GM19193 (cell line): ENCODE data around the gene XPR1.

Experiments
- POLR2A ChIP-seq: IDR thresholded peaks from 4 replicates; pipeline ENCODE4 v1.6.1; 2011; ENCODE audit not compliant: insufficient read depth, insufficient read length; ENCODE audit errors: extremely low read depth

XPR1 gene

DNA sequence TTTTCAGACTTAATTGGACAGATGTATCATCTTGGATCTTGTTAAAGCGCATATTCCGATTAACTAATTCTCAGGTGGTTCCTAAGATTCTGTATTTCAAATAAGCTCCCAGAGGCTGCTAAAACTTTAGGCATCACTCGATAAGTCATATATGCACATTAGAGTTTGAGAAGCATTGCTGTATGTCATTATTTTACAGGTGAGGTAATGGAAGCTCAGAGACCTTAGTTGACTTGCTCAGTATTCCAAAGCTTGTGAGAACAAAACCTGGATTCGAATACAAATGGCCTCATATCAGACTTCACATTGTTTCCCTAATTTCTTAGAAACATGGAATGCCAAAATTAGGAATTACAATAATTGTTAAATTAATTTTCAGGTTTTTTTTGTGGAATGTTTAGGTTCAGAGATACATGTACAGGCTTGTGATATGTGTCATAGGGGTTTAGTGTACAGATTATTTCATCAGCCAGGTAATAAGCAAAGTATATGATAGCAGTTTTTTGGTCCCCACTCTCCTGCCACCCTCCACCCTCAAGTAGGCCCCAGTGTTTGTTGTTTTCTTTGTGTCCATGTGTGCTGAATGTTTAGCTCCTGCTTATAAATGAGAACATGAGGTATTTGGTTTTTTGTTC, 96.8 kb downstream of the XPR1 start:
- no peak for TF ChIP-seq POLR2A

- no peak for TF ChIP-seq POLR2A
Measured at GRCh38 chr1:180731131-180731530, 99.3 kb downstream of the XPR1 start.

DNA sequence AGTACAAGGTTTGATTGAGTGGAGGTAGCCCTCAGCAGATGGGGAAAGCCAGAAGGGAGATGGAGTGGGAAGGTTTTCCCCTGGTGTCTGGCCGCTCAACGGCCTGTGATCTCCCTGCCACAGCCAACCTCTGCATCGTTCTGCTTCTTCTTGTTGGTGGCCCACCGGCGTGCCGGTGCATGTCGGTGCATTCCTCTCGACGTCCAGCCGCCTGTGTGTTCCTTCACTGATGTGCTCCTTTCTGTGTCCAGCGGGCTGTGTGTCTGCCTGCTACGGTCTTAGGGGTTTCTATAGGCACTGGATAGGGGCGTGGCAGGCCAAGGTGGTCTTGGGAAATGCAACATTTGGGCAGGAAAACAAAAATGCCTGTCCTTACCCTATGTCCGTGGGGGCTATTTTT, 101.0 kb downstream of the XPR1 start:
- TF ChIP-seq POLR2A, result no peak

- no peak for TF ChIP-seq POLR2A
Measured at GRCh38 chr1:180734366-180734765, 102.5 kb downstream of the XPR1 start.

DNA sequence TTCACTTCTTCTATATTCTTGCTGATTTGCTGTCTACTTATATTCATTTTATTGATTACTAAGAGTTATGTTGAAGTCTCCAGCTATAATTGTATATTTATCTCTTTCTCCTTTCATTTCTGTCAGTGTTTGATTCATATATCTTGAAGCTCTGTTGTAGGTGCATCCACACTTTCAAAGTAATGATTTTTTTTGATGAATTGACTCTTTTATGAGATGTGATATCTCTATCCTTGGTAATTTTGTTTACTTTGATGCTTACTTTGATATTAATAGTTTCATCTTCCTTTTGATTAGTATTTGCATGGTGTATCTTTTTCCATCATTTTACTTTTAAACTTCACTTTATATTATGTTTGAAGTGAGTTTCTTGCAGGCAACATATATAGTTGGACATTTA, 110.8 kb downstream of the XPR1 start:
- TF ChIP-seq POLR2A, result no peak

- no peak for TF ChIP-seq POLR2A
Measured at GRCh38 chr1:180743868-180744267, 112.0 kb downstream of the XPR1 start.

- TF ChIP-seq POLR2A, result no peak
Measured at GRCh38 chr1:180745098-180745497, 113.3 kb downstream of the XPR1 start.

DNA sequence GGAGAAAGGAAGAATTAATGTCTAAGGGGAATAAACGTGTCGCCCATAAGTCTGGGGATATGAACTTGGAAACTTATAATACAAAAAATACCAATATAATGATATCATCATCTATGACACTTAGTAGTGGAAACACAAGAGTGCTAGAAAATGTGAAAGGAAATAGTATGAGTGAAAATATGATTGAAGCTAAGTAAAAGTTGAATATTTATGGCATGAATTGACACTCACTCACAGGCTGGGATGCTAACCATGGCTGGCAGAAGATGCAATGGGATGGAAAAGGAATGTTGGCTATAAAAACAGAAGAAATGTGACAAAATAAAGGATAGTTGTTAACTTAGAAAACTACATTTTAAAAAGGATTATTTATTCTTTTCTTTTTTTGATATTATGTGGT, 120.1 kb downstream of the XPR1 start:
- no peak for TF ChIP-seq POLR2A

- no peak for TF ChIP-seq POLR2A
Measured at GRCh38 chr1:180754453-180754852, 122.6 kb downstream of the XPR1 start.

DNA sequence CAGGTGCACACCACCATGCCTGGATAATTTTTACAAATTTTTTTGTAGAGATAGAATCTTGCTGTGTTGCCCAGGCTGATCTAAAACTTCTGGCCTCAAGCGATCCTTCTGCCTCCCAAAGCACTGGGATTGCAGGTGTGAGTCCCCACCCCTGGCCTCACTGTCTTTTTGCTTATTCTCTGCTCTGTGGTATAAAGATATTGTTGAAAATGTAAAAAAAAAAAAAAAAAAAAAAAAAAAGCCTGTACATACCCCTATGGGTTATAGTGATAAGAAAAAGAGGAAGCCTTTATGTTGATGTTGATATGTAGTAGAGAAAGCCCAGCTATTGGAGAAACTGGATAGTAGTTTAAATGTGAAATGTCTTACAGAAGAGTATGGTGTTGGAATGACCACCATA, 125.8 kb downstream of the XPR1 start:
- no peak for TF ChIP-seq POLR2A

DNA sequence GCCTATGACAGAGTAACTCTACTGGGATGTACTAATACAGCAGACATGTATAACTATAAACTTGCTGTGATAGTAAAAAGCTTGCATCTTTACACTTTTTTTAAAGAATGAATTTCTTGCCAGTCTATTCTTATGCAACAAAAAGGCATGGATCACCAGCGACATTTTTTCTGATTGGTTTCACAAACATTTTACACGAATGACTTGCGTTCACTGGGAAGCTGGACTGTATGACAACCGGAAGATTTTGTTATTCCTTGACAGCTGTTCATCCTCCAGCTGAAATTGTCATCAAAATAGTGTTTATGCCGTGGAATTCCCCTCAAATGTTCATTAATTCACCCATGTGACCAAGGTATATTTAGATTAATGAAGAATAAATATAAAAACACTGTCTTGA, 131.0 kb downstream of the XPR1 start:
- no peak for TF ChIP-seq POLR2A

- TF ChIP-seq POLR2A, result no peak
Measured at GRCh38 chr1:180765151-180765550, 133.3 kb downstream of the XPR1 start.

DNA sequence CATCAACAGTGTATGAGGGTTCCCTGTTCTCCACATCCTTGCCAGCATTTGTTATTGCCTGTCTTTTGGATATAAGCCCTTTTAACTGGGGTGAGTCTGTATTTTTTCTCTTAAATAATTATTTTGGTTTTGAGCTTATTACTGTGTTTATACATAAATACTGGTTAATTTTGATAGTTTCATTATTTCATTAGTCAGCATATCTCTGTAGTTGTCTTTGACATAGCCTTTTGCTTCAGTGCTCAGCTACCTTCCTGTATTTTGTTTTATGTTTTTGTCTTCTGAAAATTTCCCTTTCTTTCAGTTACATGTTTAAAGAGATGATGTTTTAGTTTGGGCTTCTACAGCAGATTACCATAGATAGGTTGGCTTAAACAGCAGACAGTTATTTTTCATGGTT, 138.1 kb downstream of the XPR1 start:
- TF ChIP-seq POLR2A, result no peak

DNA sequence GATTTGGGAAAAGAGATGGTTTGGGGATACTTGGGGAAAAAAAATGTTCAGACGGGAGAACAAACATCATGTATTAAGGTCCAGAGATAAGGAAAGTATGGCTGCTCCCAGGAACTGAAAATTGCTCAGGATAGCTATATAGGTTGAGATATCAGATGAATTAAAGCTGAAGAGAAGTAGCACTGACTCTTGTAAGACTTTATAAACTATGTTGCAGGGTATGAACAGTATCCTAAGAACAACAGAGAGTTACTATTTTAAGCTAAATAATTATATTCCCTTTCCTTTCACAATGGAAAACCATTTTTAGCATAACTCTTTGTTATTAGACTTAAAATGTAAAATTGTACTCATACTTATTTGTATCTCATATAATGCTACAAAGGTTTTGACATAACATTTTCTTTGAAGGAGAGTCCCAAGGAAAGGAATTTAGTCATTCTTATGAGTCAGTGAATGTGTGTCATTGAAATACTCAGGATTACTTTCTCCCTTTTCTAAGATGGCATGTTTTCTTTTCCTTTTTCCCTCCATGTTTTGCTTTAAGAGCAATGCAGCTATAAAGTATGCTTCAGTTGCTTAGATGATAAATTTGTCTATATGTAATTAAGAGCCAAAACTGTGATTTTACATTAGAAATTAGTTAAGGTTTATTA, 141.5 kb downstream of the XPR1 start:
- TF ChIP-seq POLR2A, result no peak

DNA sequence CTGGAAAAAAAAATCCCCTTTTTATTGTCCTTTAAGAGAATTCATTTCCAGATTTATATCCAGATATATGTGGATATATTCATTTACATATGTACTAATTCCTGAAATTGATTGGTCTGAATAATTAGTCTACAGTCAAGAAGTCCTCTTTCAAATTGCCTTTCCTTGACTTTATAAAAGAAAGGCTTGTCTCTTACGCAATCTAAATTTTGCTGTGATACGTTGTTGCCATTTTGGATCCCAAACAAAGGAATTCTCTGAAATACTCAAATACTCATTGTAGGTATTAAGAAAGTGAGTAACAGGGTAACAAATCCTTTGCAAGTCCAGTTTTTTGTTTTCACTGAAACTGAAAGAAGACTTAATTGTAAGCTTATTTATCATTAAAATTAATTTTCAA, 144.0 kb downstream of the XPR1 start:
- no peak for TF ChIP-seq POLR2A

GRCh38 chr1:180777072-180777689, 145.4 kb downstream of the XPR1 start:
- TF ChIP-seq POLR2A, result no peak

DNA sequence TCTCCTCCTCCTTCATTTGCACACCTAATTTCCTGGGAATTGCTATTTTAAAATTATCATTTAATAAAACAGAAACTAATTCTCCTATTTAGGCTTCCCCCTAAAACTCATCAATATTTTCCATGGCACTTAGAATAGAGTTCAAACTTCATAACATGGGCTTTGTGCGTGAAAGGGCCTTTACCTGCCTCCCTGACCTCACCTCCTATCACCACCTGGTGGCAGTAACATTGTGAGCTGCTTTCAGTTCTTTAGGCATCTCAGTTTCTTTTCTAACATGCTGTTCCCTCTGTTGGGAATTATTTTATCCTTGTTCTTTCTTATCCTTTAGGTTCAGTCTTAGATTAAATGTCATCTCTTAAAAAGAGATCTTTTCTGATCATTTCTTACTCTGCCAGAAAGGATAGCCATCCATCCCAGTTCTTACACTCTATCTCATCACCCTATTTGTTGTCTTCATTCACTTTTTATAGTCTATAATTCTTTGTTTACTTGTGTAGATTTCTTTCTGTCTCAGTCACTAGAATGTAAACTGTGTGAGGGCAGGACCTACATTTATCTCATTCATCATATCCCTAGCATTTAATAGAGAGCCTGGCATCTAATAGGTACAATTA, 147.1 kb downstream of the XPR1 start:
- TF ChIP-seq POLR2A, result no peak

- no peak for TF ChIP-seq POLR2A
Measured at GRCh38 chr1:180779584-180779983, 147.8 kb downstream of the XPR1 start.
